GM19372 (cell line): Measurements from ENCODE around the gene AFF1.

ENCODE experiments used
- ATAC-seq: cut with Tn5 transposase; IDR thresholded peaks from one replicate; pipeline ENCODE4 v1.9.1; 2021; ENCODE audit warnings: mild to moderate bottlenecking, low read depth, moderate library complexity; ENCODE audit not compliant: unreplicated experiment

AFF1 gene

GRCh38 chr4:86934771-86935565, at the start of gene AFF1:
TSS of gene AFF1 (plus strand) at chr4:86935011. CDS start at chr4:86948534, 13,523 bp downstream.
- peak; percentile 40 for ATAC-seq

DNA sequence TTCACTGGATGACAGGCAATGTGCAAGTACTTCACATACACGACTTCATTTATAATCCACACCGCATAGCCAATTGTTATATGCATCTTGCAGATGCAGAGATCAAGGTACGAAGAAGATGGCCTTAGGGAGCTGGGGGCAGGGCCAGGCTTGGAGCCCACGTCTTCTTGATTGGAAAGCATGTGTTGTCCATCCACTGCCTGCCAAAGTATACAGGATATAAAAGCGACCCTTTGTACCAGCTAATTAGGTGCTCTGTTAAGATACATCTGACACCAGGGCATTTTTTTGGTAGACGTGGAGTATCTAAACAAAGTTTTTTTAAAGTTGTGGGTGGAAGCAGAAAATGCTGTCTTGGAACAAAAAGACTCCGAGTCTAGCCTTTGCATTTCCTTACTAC, 44.0 kb upstream of the AFF1 start:
- ATAC-seq, result no peak

DNA sequence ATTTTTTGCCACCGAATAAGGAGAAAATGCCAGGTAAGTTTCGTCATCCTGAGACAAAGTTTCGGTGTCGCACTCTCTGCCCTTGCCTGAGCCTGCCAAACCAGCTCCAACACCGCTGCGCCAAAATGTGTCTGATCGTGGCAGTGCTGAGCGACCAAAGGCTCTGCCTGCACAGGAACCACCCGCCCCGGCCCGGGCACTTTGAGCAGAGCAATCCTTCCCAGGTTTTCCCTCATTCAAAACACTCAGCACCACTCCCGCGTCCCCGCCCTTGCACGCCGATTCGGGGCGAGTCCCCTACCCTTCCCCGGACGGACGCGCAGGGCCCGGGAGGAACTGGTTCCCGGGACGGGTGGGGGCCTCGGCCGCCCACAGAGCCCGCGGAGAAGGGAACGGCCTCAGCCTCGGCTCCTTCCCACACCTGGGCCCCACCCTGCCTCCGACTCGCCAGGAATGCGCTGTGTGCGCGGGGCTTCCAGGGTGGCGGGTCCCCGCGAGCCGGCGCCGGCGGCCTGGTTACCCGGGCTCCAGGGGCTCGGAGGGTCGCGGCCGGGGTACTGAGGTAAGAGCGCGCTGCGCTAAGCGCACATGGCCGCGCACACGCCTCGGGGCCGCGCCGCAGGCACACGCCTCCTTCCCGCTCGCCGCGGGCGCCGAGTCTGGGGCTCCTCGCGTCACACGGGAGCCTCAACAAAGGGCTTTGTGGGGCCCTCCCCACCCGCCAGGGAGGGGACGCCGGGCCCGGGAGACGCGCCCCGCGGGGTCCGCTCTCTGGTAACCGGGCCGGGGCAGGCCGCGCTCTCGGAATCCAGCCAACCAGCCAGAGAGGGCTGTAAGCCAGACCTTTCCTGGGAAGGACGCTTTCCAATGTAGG, 42.8 kb upstream of the AFF1 start, which contains the start of gene C4orf36:
TSS of gene C4orf36 (minus strand) at position 661 of the 874 bp plus-strand sequence. CDS start 902 bp downstream, outside the sequence.
- ATAC-seq, result peak; percentile 60

DNA sequence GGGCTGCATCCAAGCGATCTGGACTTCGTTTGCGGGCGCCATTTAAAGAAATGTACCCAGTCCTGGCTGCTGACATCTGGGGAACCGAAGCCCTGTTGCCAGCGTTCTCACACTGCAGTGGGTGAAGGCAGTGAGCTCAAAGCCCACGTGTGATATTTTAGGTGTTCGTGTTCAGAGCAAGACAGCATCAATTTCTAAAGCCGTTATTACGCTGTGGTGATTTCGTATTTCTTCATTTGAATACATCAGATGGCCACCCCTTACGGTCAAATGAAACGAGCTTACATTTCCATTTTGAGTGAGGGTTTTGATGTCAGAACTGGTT, 42.2 kb upstream of the AFF1 start:
- ATAC-seq, result peak; percentile 21

DNA sequence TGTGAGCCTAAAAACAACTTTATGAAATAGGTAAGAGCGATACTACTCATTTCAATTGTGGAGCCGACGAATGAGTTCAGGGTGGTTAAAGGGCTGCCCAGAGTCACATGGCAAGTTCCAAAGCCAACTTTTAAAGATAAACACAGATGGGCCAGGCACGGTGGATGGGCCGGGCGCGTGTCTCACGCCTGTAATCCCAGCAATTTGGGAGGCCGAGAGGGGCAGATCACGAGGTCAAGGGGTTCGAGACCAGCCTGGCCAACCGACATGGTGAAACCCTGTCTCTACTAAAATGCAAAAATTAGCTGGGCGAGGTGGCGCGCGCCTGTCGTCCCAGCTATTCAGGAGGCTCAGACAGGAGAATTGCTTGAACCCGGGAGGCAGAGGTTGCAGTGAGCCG, 41.7 kb upstream of the AFF1 start:
- no peak for ATAC-seq

DNA sequence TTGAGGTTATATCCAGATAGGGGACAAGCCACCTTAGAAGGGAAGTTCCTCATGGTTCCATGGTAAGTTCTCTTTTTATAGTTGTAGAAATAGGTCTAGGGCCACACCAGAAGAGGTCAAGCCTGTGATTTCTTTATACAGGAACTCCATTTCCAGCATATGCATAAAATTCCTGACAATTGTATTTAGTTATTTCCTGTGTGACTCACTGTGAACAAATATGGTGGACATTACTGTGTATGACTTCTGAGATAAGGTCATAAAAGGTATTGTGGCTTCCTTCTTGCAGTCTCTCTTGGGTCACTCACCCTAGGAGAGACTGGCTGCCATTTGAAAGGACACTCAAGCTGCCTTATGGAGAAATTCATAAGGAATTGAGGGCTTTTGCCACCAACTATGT, 40.4 kb upstream of the AFF1 start:
- ATAC-seq, result no peak

- ATAC-seq, result no peak
These were observed 38.9 kb upstream of the AFF1 start for GRCh38 chr4:86895692-86896488.

DNA sequence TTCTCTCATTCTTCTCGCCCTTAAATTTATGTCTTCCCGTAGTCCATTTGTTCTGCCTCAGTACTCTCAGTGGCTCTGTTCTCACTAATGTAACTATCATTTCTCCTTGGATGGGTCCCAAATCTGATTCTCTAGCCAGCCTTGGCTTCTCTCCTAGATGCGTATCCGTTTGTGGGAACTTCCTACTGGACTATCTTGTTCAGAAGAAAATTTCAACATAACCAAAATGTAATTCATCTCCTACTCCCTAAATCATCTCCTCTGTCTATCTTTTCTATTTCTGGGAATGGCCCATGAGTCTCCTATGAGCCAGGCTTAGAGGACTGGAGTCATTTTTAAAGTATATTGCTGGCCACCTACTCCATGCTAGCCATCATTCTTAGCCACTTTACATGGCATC, 38.2 kb upstream of the AFF1 start:
- no peak for ATAC-seq

- no peak for ATAC-seq
These were observed 36.2 kb upstream of the AFF1 start for GRCh38 chr4:86898562-86898961.

- ATAC-seq, result no peak
These were observed 32.9 kb upstream of the AFF1 start for GRCh38 chr4:86901864-86902263.

GRCh38 chr4:86908251-86908657, 26.6 kb upstream of the AFF1 start:
- ATAC-seq, result no peak

DNA sequence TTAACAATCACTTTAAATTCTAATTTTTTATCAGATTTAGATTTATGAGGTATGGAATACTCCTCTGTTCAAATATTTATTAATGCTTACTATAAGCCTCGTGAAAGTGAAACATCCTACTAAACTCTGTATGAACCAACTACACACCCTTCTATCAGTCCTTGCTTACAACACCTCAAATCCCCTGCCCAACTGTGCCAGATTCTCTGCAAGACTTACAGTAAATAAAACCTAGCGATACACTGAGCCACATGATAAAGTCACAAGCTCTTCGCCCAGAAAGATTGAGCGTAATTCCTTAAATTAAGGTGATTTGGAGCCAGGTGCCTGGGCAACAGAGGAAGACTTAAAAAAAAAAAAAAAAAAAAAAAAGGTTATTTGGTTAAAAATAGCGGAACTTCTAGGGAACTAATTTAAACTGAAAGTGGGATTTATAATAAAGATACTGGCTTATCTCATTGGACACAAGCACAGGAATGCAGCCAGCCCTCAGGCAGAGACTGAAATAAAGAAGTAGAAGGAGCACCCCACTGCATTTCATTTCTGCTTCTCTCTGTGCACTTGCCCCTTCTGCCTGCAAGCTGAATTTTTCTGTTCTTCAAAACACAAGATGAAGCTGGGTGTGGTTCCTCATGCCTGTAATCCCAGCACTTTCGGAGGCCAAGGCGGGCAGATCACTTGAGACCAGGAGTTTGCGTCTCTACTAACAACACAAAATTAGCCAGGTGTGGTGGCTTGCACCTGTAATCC, 25.1 kb upstream of the AFF1 start:
- no peak for ATAC-seq

GRCh38 chr4:86910369-86910768, 24.4 kb upstream of the AFF1 start:
- ATAC-seq, result no peak

DNA sequence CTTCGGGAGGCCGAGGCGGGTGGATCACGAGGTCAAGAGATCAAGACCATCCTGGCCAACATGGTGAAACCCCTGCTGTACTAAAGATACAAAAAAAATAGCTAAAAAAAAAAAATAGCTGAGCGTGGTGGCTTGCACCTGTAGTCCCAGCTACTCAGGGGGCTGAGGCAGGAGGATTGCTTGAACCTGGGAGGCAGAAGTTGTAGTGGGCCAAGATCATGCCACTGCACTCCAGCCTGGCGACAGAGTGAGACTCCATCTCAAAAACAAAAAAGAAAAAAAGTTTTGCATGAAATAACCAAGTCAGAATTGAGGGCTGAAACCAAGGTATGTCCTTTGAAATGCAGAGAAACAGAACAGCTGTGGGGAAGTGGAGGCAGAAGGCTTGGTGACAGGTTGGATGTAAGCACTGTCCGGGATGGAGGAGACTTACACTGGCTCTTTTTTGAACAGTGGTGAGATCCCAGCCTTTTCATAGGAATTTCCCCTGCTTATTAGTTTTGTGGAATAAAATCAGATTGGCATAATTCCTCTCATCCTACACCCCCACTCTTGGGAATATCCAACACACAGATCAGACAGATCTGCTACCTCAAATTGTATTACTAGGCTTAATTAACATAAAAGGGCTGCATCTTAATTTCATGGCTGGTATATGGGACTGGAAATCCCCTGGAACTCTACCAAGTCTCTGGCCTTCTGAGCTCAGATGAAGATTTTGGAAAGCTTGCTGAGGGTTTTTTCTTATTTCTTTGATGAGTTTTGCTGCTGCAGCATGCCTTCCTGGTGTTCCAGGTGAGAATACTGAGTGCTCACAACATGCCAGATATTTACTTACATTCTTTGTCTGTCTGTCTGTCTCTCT, 23.8 kb upstream of the AFF1 start:
- ATAC-seq, result no peak

DNA sequence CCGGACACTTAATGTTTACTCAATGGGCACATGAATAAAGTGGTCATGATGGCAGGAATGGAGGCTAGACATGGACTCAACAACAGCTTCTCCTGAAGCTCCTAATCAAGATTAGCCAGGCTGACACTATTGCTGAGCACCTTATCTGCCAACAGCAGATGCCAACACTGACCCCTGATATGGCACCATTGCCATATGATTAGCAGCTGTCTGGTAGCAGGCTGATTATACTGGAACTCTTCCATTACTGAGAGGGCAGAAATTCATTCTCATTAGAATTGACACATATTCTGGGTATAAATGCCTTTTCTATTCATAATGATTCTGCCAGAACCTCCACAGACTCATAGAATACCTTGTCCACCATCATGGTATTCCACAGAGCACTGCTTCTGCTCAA, 18.4 kb upstream of the AFF1 start:
- no peak for ATAC-seq

DNA sequence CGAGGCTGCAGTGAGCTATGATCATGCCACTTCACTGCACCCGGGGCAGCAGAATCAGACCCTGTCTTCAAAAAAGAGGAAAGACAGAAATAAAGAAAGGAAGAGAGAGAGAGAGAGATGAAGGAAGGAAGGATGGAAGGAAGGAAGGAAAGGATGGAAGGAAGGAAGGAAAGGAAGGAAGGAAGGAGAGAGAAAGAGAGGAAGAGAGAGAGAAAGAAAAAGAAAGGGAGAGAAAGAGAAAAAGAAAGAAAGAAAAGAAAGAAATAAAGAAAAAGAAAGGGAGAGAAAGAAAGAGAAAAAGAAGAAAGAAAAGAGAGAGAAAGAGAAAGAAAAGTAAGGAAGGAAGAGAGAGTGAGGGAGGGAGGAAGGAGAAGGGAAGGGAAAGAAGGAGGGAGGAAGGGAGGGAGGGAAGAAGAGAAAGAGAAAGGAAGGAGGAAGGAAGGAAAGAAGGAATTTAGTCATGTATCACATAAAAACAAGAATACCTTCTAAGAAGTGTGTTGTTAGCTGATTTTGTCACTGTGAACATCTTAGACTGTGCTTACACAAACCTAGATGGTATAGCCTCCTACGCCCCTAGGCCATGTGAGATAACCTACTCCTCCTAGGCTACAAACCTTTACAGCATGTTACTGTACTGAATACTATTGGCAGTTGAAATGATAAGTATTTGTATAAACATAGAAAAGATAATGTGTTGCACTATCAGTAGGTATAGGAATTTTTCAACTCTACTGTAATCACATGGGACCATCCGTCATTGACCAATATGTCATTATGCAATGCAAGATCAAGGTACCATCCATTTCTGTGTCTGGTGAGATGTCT, 17.4 kb upstream of the AFF1 start:
- no peak for ATAC-seq

DNA sequence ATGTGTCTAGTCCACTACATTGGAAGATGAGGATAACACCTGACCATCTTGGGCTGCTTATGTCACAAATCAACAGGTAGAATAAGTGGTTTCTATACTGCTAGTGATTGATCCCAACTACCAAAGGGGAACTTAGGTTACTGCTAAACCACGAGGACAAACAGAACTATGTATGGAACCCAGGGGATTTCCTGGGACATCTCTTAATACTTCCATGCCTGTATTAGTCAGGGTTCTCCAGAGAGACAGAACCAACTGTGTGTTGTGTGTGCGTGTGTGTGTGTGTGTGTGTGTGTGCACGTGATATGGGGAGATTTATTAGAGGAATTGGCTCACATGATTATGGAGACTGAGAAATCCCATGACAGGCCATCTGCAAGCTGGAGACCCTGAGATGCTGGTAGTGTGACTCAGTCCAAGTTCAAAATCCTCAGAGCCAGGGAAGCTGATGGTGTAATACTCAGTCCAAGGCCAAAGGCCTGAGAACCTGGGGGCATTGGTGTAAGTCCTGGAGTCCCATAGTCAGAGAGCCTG, 16.2 kb upstream of the AFF1 start:
- ATAC-seq, result no peak

GRCh38 chr4:86919561-86920223, 15.1 kb upstream of the AFF1 start:
- ATAC-seq, result no peak
